D721Med (cell line): Measurements from ENCODE around the gene PAN3.

Experiments used
- DNase-seq: peaks from one replicate; pipeline ENCODE4 v3.0.0; 2011; ENCODE audit warnings: low spot score; ENCODE audit not compliant: insufficient read length
- FAIRE-seq: peaks from 2 replicates; lab custom pipeline; 2011; peaks lifted over from hg19 to GRCh38; lab: Jason Lieb, UNC
- TF ChIP-seq, protein P1 (sequence below): IDR thresholded peaks from 2 replicates; pipeline ENCODE4 v1.5.1; 2012; ENCODE audit warnings: mild to moderate bottlenecking, control low read depth; ENCODE audit not compliant: insufficient read depth; ENCODE audit errors: missing control alignments

Gene PAN3

DNA sequence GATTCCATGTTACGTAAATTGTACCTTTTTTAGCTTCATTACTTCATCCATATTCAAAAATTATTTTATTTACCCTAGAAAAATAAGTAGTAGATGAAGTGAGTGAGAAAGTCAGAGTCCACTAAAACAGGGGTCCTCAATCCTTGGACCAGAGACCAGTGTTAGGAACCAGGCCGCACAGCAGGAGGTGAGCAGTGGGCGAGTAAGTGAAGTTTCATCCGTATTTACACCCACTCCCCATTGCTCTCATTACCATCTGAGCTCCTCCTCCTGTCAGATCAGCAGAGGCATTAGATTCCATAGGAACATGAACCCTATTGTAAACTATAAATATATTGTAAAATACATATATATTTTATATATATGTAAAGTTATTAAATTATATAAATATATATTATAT, 119.0 kb downstream of the PAN3 start:
- TF ChIP-seq, protein P1, sequence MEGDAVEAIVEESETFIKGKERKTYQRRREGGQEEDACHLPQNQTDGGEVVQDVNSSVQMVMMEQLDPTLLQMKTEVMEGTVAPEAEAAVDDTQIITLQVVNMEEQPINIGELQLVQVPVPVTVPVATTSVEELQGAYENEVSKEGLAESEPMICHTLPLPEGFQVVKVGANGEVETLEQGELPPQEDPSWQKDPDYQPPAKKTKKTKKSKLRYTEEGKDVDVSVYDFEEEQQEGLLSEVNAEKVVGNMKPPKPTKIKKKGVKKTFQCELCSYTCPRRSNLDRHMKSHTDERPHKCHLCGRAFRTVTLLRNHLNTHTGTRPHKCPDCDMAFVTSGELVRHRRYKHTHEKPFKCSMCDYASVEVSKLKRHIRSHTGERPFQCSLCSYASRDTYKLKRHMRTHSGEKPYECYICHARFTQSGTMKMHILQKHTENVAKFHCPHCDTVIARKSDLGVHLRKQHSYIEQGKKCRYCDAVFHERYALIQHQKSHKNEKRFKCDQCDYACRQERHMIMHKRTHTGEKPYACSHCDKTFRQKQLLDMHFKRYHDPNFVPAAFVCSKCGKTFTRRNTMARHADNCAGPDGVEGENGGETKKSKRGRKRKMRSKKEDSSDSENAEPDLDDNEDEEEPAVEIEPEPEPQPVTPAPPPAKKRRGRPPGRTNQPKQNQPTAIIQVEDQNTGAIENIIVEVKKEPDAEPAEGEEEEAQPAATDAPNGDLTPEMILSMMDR: no peak
- FAIRE-seq: no peak
- no peak for DNase-seq

DNA sequence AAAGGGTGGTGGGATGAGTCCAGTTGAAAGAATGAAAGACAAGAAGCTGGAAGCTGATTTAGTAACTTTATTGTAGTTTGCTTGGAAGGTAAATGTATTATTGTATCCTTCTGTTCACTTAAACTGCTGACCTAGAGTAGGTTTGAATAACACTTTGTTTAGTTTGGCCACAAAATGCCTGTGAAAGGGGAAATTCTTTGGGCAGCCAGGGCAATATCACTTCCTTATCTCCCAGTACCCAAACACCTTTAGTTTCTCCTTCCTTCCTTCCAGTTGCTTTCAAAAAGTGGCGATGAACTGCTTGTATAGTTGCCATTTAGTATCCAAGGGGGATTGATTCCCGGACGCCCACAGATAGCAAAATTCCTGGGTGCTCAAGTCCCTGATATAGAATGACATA, 120.1 kb downstream of the PAN3 start:
- FAIRE-seq: no peak
- TF ChIP-seq, protein P1: no peak

GRCh38 chr13:28267497-28267896, 129.2 kb downstream of the PAN3 start:
- FAIRE-seq (no peak), DNase-seq (no peak)
- TF ChIP-seq, protein P1: no peak

More for the DNA sequence above, 120.1 kb downstream of the PAN3 start:
- no peak for DNase-seq

- DNase-seq (no peak), FAIRE-seq (no peak)
- TF ChIP-seq, protein P1: no peak
These were observed 130.5 kb downstream of the PAN3 start for GRCh38 chr13:28268800-28269223.

GRCh38 chr13:28271056-28271840, 132.9 kb downstream of the PAN3 start:
- TF ChIP-seq, protein P1: no peak
- FAIRE-seq (no peak), DNase-seq (no peak)

DNA sequence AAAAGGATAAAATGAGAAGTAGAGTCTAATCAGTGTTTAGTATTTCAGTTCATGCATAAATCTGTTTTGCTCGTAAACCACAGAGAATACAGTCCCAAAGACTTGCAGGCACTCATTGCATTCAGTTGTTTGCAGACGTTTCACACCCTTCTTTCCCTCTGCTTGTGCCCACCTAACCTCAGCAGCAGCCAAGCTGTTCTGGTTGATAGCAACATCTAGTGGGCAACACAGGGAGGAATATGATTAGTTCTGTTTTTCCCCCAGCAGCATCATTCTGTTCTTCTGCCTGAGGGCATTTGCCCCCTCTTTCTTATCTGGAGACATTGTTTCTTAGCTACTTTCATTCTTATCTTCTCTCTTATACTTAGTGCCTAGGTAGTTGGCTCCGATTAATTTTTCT, 135.6 kb downstream of the PAN3 start:
- FAIRE-seq: no peak
- TF ChIP-seq, protein P1: peak; percentile 18
- DNase-seq: no peak

DNA sequence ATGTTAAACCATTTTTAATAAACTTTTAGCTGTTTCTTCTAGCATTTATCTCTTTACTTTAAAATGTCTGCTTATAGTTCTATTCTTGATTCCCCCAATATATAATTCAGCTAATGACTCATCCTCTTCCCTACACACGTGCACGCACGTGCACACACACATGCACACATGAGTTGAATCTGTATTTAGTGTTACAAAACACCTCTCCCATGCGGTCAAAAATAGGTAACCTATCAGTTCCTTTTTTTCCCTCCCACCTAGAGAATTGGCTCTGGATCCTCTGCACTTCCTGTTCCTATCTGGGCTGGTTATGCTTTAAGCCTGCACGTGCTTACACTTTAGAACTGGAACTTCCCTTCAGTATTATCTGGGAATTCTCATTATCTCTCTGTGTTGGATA, 144.1 kb downstream of the PAN3 start:
- FAIRE-seq: no peak

More for the DNA sequence above, 144.1 kb downstream of the PAN3 start:
- TF ChIP-seq, protein P1: no peak
- DNase-seq: no peak
